Right cardiac atrium (tissue), 5 donors: Measurements from ENCODE around the gene CXCL13. TPM values are rescaled to one million over a fixed set of nuclear protein-coding genes. Genes with fewer than 3 reads are reported as not detected.

Source experiments
- ATAC-seq, 2 donors: fragments of 200-7000 bp; cut with Tn5 transposase; one replicate each; pipeline versions ENCODE4 v1.8.0 to v1.9.1; 2020; ENCODE audit warnings: moderate library complexity in 2 of 2, mild to moderate bottlenecking in 1 of 2
- DNase-seq, 3 donors: peaks; one replicate each; pipeline ENCODE4 v3.0.0-alpha.2; 2020
- H3K27ac ChIP-seq: one replicate; pipeline ENCODE4 v1.5.1; 2013; ENCODE audit warnings: mild to moderate bottlenecking, low read length, control low read depth, moderate library complexity
- H3K27me3 ChIP-seq: one replicate; pipeline ENCODE4 v1.6.1; 2013; ENCODE audit not compliant: control insufficient read depth, insufficient read depth
- H3K4me1 ChIP-seq: one replicate; pipeline ENCODE4 v1.6.1; 2013; ENCODE audit warnings: low read length; ENCODE audit not compliant: control insufficient read depth, insufficient read depth
- H3K4me3 ChIP-seq: one replicate; pipeline ENCODE4 v1.5.1; 2013; ENCODE audit warnings: low read length, control low read depth
- H3K9me3 ChIP-seq: one replicate; pipeline ENCODE4 v1.6.1; 2013; ENCODE audit warnings: low read length; ENCODE audit not compliant: control insufficient read depth
- WGBS: extraction: QIAGEN DNeasy Blood & Tissue Kit; methylation state at CpG from one replicate; pipeline ENCODE4 v1.1.7; 2013; 5-methylcytosine and 5-hydroxymethylcytosine counted together
- intact Hi-C, 4 donors: fragments of 100-400 bp; cut with DNase I; formaldehyde crosslinking; loops; one replicate each; pipeline versions ENCODE4 v1.11.0 to v1.14.0; 2022 to 2023
- polyA plus RNA-seq: library from polyadenylated mRNA; stranded (reverse); fragments of 200-250 nt; gene quantifications from one replicate; pipeline ENCODE4 v1.2.3, GENCODE V29; 2013
- total RNA-seq, 4 donors: library from RNA; stranded (reverse); fragmentation: NEBNext Ultra II Directional; extraction: Animal tissue kit (Norgen Biotek cat#: 25700); gene quantifications; one replicate each; pipeline ENCODE4 v1.2.1, GENCODE V29; 2021
- donor health status: healthy with polysubstance abuse.
- donor health status: DM: no; HTN: yes; CAD: no.
- donor health status: DM: no; HTN: no; CAD: no.
- donor health status: DM: no; HTN: yes; CAD: no; lungs with severe emphysema.
- donor health status: DM: yes; HTN: yes; CAD: no.

Gene CXCL13
- total and polyA plus RNA-seq, 5 donors, result not detected

DNA sequence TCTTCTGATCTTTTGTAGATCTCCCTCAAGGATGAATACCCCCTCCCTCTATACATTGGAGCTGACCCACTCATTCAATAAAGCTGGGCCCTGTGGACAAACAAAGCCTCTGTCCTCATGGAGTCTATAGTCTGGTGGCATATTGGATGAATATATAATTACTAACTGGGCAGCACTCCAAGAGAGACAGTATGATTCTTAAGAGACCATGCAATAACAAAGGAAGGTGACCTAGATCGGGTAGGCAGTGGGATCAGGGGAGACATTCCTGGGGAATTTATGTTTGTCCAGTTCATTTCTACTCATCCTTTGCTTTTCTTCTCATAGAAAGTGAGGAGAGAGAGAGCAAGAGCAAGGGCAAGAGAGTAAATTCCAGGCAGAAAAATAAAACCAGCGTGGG lies 23.5 kb upstream of the CXCL13 start:
- Histone ChIP-seq H3K27me3 (no peaks in the 10 kb centered on the region), H3K27ac (no peak overlapping the region), H3K9me3 (no peaks in the 10 kb centered on the region), H3K4me3 (no peak overlapping the region), H3K4me1 (no peaks in the 10 kb centered on the region)
- DNase-seq (no peak), ATAC-seq (no peak)
- intact Hi-C loops, result no loop called here
- WGBS, result 64% methylated on average over 2 of the region's 2 CpGs

DNA sequence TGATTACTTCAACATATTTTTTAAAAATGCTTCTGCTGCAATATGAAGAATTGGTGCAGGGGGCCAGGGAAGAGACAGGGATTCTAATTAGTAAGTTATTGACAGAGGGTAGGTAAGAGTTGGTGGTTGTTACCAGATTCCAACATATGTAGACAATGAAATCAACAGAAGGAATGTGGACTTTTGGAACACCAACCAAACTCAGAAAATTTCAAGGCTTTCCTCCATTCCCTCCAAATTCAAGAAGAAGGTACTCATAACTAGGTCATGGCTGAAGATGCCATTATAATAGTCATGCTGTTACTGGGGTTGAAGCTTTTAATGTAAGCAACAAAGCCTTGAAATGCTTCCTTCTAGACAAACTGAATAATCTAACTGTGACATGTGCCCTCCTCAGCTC lies 22.9 kb upstream of the CXCL13 start:
- intact Hi-C loops, result no loop called here
- no peak overlapping the region for H3K27ac ChIP-seq
- ATAC-seq, result no peak

DNA sequence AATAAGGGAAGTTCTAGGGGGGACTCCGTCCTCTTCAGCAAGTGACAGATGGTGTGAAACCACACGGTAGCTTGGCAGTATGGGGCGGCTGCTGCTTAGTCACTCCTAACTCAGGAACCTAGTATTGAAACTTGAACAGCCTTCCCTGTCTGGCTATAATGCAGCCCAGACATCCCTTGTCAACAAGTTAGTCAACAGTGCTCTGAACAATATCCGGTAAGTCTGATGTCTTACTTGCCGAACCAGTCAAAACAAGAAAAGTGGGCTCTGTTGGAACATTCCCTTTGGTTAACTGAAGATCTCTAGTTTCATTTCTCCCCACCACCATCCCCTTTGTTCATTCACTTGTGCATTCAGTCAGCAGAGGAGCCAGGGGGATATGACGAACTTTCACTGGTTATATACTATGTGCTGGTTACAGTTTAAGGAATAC lies 18.7 kb upstream of the CXCL13 start:
- H3K4me3 ChIP-seq, result no peak overlapping the region
- no peak overlapping the region for H3K27ac ChIP-seq
- intact Hi-C loops, result no loop called here
- no peaks in the 10 kb centered on the region for H3K9me3 ChIP-seq
- ATAC-seq (no peak), DNase-seq (no peak)
- H3K4me1 ChIP-seq, result no peaks in the 10 kb centered on the region
- H3K27me3 ChIP-seq, result no peaks in the 10 kb centered on the region
- 62% methylated on average over 6 of the region's 6 CpGs for WGBS

More for the DNA sequence above, 22.9 kb upstream of the CXCL13 start:
- no peak for DNase-seq
- H3K27me3 ChIP-seq, result no peaks in the 10 kb centered on the region
- no peaks in the 10 kb centered on the region for H3K9me3 ChIP-seq
- no peaks in the 10 kb centered on the region for H3K4me1 ChIP-seq
- no peak overlapping the region for H3K4me3 ChIP-seq

DNA sequence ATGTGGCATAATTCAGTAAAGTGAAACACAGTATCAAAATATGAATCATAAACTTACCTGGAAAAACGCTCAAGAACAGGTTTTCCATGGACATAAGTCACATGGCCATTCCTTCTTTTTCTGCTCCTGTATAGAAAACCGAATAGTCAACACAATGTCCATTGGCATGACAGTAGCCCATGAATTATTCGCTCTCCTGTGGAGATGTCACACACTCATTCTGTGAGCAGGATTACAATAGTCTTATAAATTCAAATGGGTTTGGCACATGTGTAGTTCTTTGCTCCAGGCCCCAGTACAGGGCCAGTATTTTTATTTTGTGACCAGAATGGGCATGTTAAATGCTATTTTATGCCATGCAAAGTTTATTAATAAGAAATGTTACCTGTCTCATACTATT lies 15.1 kb upstream of the CXCL13 start:
- Histone ChIP-seq H3K4me3 (no peak overlapping the region), H3K27ac (no peak overlapping the region), H3K4me1 (peaks cover 3% of the 10 kb centered on the region), H3K9me3 (no peaks in the 10 kb centered on the region), H3K27me3 (no peaks in the 10 kb centered on the region)
- intact Hi-C loops, result no loop called here
- WGBS, result 86% methylated on average over 3 of the region's 3 CpGs
- no peak for ATAC-seq
- no peak for DNase-seq

- H3K4me3 ChIP-seq, result no peak overlapping the region
- H3K9me3 ChIP-seq, result no peaks in the 10 kb centered on the region
- DNase-seq (no peak), ATAC-seq (no peak)
- no peak overlapping the region for H3K27ac ChIP-seq
- intact Hi-C loops, result no loop called here
- H3K4me1 ChIP-seq, result peaks cover 3% of the 10 kb centered on the region
- 89% methylated on average over 1 of the region's 1 CpG for WGBS
- H3K27me3 ChIP-seq, result no peaks in the 10 kb centered on the region
Observed at GRCh38 chr4:77591532-77591931, 14.1 kb upstream of the CXCL13 start.

DNA sequence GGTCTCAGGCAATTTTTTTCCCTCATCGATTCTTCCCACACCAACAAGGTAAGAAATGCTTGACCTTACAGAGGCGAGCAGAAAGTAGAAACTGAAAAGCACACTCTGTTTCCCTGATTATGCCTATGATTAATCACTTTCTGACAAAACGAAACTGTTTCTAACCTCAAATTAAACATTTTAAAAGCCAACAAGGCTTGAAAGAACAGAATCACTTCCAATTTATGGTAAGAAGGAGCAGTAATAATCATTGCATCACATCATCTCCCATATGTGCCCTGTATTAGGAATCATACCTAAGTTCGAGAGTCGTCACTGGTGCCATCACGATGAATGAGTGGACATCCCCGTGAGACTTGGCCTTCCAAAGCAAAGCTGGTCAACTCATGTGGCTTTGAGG lies 12.5 kb upstream of the CXCL13 start:
- DNase-seq, result no peak
- intact Hi-C loops, result no loop called here

DNA sequence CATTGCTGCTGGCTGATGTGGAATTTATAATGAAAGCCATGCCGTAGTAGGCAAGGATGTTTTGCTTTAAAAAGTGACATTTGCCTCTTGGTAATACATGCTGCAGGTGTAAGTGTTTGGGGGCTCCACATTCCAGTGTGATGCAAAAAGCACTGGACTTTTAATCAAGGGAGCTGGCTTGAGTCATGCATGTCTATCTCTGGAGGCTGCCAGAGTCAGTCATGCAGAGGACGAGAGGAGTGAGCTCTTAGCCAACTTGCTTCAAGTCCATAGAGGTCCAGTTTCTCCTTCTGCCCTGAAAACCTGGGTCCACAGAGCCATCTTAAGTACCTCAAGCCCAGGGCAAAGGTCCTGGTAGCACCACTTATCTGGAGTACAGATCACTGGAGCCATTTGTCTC lies 11.6 kb upstream of the CXCL13 start:
- ATAC-seq (no peak), DNase-seq (no peak)
- intact Hi-C loops, result no loop called here
- WGBS, result 41% methylated on average over 2 of the region's 2 CpGs
- Histone ChIP-seq H3K4me1 (peaks cover 3% of the 10 kb centered on the region), H3K27ac (no peak overlapping the region), H3K27me3 (no peaks in the 10 kb centered on the region), H3K9me3 (no peaks in the 10 kb centered on the region), H3K4me3 (no peak overlapping the region)

More for the DNA sequence above, 12.5 kb upstream of the CXCL13 start:
- Histone ChIP-seq H3K4me1 (peaks cover 3% of the 10 kb centered on the region), H3K27me3 (no peaks in the 10 kb centered on the region), H3K9me3 (no peaks in the 10 kb centered on the region), H3K4me3 (no peak overlapping the region), H3K27ac (no peak overlapping the region)
- WGBS, result 71% methylated on average over 7 of the region's 7 CpGs
- ATAC-seq, result no peak

GRCh38 chr4:77595364-77595973 lies 10.2 kb upstream of the CXCL13 start:
- no peak for DNase-seq
- ATAC-seq, result no peak
- H3K27ac ChIP-seq, result no peak overlapping the region
- intact Hi-C loops, result loop anchor here in 1 of 4 donors (5.0 kb wide), 1 partner anchor 208 kb away; no protein-coding TSS in a partner anchor
- H3K4me1 ChIP-seq, result peaks cover 3% of the 10 kb centered on the region
- 80% methylated on average over 4 of the region's 4 CpGs for whole genome bisulfite sequencing
- H3K9me3 ChIP-seq, result no peaks in the 10 kb centered on the region
- H3K27me3 ChIP-seq, result no peaks in the 10 kb centered on the region
- H3K4me3 ChIP-seq, result no peak overlapping the region

DNA sequence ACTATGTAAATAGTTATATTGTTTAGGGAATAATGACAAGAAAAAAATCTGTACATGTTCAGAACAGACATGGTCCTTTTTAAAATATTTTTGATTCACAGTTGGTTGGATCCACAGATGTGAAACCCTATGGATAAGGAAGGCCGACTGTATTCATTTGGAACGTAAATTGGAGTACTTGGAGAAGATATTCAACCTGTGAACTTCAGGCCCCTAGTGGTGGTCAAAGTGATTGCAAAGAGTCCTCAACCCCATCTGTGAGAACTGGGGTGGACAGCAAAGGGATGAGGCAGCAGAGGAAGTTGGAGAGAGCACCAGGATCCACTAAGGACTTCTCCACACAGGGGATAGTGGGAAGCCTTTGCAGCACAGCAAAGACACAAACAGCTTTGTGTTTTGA lies 6.2 kb upstream of the CXCL13 start:
- Histone ChIP-seq H3K27ac (no peak overlapping the region), H3K9me3 (no peaks in the 10 kb centered on the region), H3K27me3 (no peaks in the 10 kb centered on the region), H3K4me1 (peaks cover 1% of the 10 kb centered on the region), H3K4me3 (no peak overlapping the region)
- DNase-seq, result no peak
- WGBS, result 29% methylated on average over 2 of the region's 2 CpGs
- intact Hi-C loops, result loop anchor here in 1 of 4 donors (5.0 kb wide), 1 partner anchor 212 kb away; no protein-coding TSS in a partner anchor
- ATAC-seq, result peak in 1 of 2 donors; percentile 37

GRCh38 chr4:77600521-77601451 lies 4.8 kb upstream of the CXCL13 start:
- ATAC-seq (no peak), DNase-seq (no peak)
- H3K27ac ChIP-seq, result no peak overlapping the region
- H3K9me3 ChIP-seq, result no peaks in the 10 kb centered on the region
- no peaks in the 10 kb centered on the region for H3K4me1 ChIP-seq
- no peaks in the 10 kb centered on the region for H3K27me3 ChIP-seq
- WGBS, result 32% methylated on average over 6 of the region's 6 CpGs
- no peak overlapping the region for H3K4me3 ChIP-seq
- intact Hi-C loops, result loop anchor here in 2 of 4 donors (5.0 to 10.0 kb wide), 2 partner anchors 136 to 213 kb away; no protein-coding TSS in a partner anchor

- ATAC-seq (no peak), DNase-seq (no peak)
- Histone ChIP-seq H3K4me3 (no peak overlapping the region), H3K27ac (no peak overlapping the region), H3K4me1 (no peaks in the 10 kb centered on the region), H3K9me3 (no peaks in the 10 kb centered on the region), H3K27me3 (no peaks in the 10 kb centered on the region)
- intact Hi-C loops, result loop anchor here in 2 of 4 donors (5.0 to 10.0 kb wide), 2 partner anchors 137 to 214 kb away; no protein-coding TSS in a partner anchor
- WGBS, result 63% methylated on average over 4 of the region's 4 CpGs
Observed at GRCh38 chr4:77601614-77602187, 3.9 kb upstream of the CXCL13 start.
